Thyroid gland (tissue), 4 donors: ENCODE results near the gene PREX1.

Source experiments
- CTCF ChIP-seq, 6 experiments: fragments of 200-600 bp in 3 of 6; fragments of 450-650 bp in 3 of 6; sonication (generic) in 3 of 6; IDR thresholded peaks; one replicate each; pipeline ENCODE4 v1.5.1; 2016 to 2019; ENCODE audit warnings: antibody characterized with exemption in 6 of 6, mild to moderate bottlenecking in 2 of 6, inconsistent platforms in 1 of 6, moderate library complexity in 1 of 6
- POLR2A ChIP-seq, 2 donors: fragments of 450-650 bp; IDR thresholded peaks; one replicate each; pipeline ENCODE4 v1.6.1; 2017; ENCODE audit warnings: antibody characterized with exemption in 2 of 2, mild to moderate bottlenecking in 2 of 2, moderate library complexity in 1 of 2

- no peak for TF ChIP-seq CTCF (IDR thresholded peaks at IDR 0.05)
- no peak for TF ChIP-seq POLR2A (IDR thresholded peaks at IDR 0.05)
These were observed 67.3 kb downstream of the PREX1 start for GRCh38 chr20:48760403-48760983.
